Neural cell (in vitro differentiated cells): ENCODE results near the gene SLC25A47. TPM values are rescaled to one million over a fixed set of nuclear protein-coding genes. Genes with fewer than 3 reads are reported as not detected.

Source experiments
- H2AFZ ChIP-seq: fragments of 200-600, 300-800 bp; sonication (generic), shearing (Covaris generic); 2 replicates; pipeline ENCODE4 v1.6.0; 2014; ENCODE audit warnings: low read depth, mild to moderate bottlenecking, antibody characterized with exemption, low read length, moderate library complexity
- H3F3A ChIP-seq: fragments of 200-600 bp; shearing (Covaris generic); 2 replicates; pipeline ENCODE4 v1.6.1; 2016; ENCODE audit warnings: mild to moderate bottlenecking, moderate library complexity, mixed read lengths, antibody characterized with exemption, low read length; ENCODE audit not compliant: insufficient read depth, poor library complexity, severe bottlenecking
- H3K27ac ChIP-seq: fragments of 200-600, 300-800 bp; sonication (generic), shearing (Covaris generic); 2 replicates; pipeline ENCODE4 v1.5.1; 2014; ENCODE audit warnings: mild to moderate bottlenecking, low read length, moderate library complexity
- H3K27me3 ChIP-seq: fragments of 300-800, 200-600 bp; sonication (generic), shearing (Covaris generic); 2 replicates; pipeline ENCODE4 v1.6.0; 2014; ENCODE audit warnings: mild to moderate bottlenecking, low read depth, low read length, moderate library complexity; ENCODE audit not compliant: insufficient read depth
- H3K36me3 ChIP-seq: fragments of 300-800, 200-600 bp; sonication (generic), shearing (Covaris generic); 2 replicates; pipeline ENCODE4 v1.5.1; 2014; ENCODE audit warnings: mild to moderate bottlenecking, antibody characterized with exemption, low read length, moderate library complexity; ENCODE audit not compliant: insufficient read depth
- H3K4me2 ChIP-seq: fragments of 300-800, 200-600 bp; sonication (generic), shearing (Covaris generic); 2 replicates; pipeline ENCODE4 v1.6.0; 2014; ENCODE audit warnings: mild to moderate bottlenecking, low read length
- H3K4me3 ChIP-seq: fragments of 300-800, 200-600 bp; sonication (generic), shearing (Covaris generic); 2 replicates; pipeline ENCODE4 v1.5.1; 2014; ENCODE audit warnings: mild to moderate bottlenecking, low read length, moderate library complexity
- H3K79me2 ChIP-seq: fragments of 200-600 bp; shearing (Covaris generic); replicated peaks from 2 replicates; pipeline ENCODE4 v1.6.0; 2014; ENCODE audit warnings: mild to moderate bottlenecking, low read length, moderate library complexity; ENCODE audit not compliant: insufficient read depth
- H3K9ac ChIP-seq: fragments of 300-800, 200-600 bp; sonication (generic), shearing (Covaris generic); 2 replicates; pipeline ENCODE4 v1.6.1; 2016; ENCODE audit warnings: mild to moderate bottlenecking, low read length, mixed read lengths
- H3K9me2 ChIP-seq: fragments of 200-600 bp; shearing (Covaris generic); 2 replicates; pipeline ENCODE4 v1.6.1; 2016; ENCODE audit warnings: mild to moderate bottlenecking, low read length, mixed read lengths; ENCODE audit not compliant: insufficient read depth
- H3K9me3 ChIP-seq: fragments of 200-600, 300-800 bp; sonication (generic), shearing (Covaris generic); 2 replicates; pipeline ENCODE4 v1.6.1; 2016; ENCODE audit warnings: mild to moderate bottlenecking, mixed run types, low read length, moderate library complexity, mixed read lengths
- H4K20me1 ChIP-seq: fragments of 200-600 bp; shearing (Covaris generic); 2 replicates; pipeline ENCODE4 v1.6.1; 2016; ENCODE audit warnings: mild to moderate bottlenecking, mixed run types; ENCODE audit not compliant: insufficient read depth
- CTCF ChIP-seq: fragments of 450-650 bp; IDR thresholded peaks from 2 replicates; pipeline ENCODE4 v1.5.1; 2014; ENCODE audit warnings: antibody characterized with exemption, mild to moderate bottlenecking, moderate library complexity; ENCODE audit not compliant: poor library complexity, severe bottlenecking
- EP300 ChIP-seq: fragments of 450-650 bp; conservative IDR thresholded peaks from 2 replicates; pipeline ENCODE4 v1.6.1; 2014; ENCODE audit warnings: antibody characterized with exemption, mild to moderate bottlenecking, moderate library complexity; ENCODE audit not compliant: poor library complexity, severe bottlenecking
- EZH2 ChIP-seq: fragments of 200-600, 300-800 bp; shearing (Covaris generic), sonication (generic); IDR thresholded peaks from 2 replicates; pipeline ENCODE4 v1.6.1; 2014; ENCODE audit warnings: antibody characterized with exemption, low read length, borderline replicate concordance, mild to moderate bottlenecking; ENCODE audit not compliant: insufficient read depth, poor library complexity, severe bottlenecking
- MXI1 ChIP-seq: fragments of 450-650 bp; conservative IDR thresholded peaks from 2 replicates; pipeline ENCODE4 v1.6.1; 2014; ENCODE audit warnings: antibody characterized with exemption, mild to moderate bottlenecking; ENCODE audit not compliant: poor library complexity, severe bottlenecking
- POLR2AphosphoS5 ChIP-seq: IDR thresholded peaks from 2 replicates; pipeline ENCODE4 v1.6.1; 2012
- RAD21 ChIP-seq: fragments of 450-650 bp; conservative IDR thresholded peaks from 2 replicates; pipeline ENCODE4 v1.6.1; 2014; ENCODE audit warnings: antibody characterized with exemption, mild to moderate bottlenecking, moderate library complexity
- SMC3 ChIP-seq: fragments of 450-650 bp; conservative IDR thresholded peaks from 2 replicates; pipeline ENCODE4 v1.6.1; 2014; ENCODE audit warnings: antibody characterized with exemption, mild to moderate bottlenecking, moderate library complexity; ENCODE audit not compliant: poor library complexity
- TAF1 ChIP-seq: IDR thresholded peaks from 2 replicates; pipeline ENCODE4 v1.6.1; 2012; ENCODE audit warnings: low read depth
- polyA plus RNA-seq: library from polyadenylated mRNA; depleted of rRNA; stranded (reverse); fragments of >200 nt; gene quantifications from 2 replicates; pipeline ENCODE4 v1.2.3, GENCODE V29; 2014
- TF ChIP-seq, protein P1 (sequence below): IDR thresholded peaks from 2 replicates; pipeline ENCODE4 v1.6.1; 2012; ENCODE audit warnings: borderline replicate concordance

SLC25A47 gene
- polyA plus RNA-seq, 1 donor from 2014 or later = not detected

DNA sequence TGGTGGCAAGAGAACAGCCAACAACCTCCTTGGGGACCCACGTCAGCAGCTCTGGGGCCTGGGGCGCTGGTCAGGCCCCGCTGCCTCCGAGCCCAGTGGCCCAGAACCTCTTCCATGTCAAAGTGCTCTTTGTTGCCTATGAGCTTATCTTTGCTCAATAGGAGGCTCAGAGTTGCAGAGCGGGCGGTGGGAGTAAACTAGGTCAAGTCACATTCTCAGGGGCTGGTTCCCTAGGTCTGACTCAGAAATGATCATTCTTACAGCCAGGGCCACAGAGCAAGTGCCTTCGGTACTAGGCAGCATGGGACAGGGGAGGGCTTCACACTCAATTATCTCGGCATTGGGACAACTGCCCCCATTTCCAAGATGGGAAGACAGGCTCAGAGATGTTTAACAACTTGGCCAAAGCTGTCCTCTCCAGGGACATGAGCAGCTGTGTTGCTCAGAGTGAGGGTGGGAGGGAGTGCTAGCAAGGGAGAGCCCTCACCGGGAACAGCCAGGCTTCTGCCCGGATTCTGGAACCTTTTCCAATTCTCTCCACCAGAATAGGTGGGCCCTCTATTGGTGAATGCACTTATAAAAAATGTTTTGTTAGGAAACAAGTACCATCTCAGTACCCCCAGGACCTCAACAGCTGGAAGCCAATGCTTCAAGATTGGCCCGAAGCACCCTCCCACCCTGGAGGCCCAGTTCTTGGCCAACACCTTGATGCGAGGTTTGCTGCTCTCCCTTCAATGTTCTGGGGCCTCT is 28.8 kb upstream of the SLC25A47 start:
- H2AFZ ChIP-seq = no peak overlapping the region
- no peaks in the 10 kb centered on the region for H4K20me1 ChIP-seq
- no peak overlapping the region for H3K4me2 ChIP-seq
- TF ChIP-seq, protein P1, sequence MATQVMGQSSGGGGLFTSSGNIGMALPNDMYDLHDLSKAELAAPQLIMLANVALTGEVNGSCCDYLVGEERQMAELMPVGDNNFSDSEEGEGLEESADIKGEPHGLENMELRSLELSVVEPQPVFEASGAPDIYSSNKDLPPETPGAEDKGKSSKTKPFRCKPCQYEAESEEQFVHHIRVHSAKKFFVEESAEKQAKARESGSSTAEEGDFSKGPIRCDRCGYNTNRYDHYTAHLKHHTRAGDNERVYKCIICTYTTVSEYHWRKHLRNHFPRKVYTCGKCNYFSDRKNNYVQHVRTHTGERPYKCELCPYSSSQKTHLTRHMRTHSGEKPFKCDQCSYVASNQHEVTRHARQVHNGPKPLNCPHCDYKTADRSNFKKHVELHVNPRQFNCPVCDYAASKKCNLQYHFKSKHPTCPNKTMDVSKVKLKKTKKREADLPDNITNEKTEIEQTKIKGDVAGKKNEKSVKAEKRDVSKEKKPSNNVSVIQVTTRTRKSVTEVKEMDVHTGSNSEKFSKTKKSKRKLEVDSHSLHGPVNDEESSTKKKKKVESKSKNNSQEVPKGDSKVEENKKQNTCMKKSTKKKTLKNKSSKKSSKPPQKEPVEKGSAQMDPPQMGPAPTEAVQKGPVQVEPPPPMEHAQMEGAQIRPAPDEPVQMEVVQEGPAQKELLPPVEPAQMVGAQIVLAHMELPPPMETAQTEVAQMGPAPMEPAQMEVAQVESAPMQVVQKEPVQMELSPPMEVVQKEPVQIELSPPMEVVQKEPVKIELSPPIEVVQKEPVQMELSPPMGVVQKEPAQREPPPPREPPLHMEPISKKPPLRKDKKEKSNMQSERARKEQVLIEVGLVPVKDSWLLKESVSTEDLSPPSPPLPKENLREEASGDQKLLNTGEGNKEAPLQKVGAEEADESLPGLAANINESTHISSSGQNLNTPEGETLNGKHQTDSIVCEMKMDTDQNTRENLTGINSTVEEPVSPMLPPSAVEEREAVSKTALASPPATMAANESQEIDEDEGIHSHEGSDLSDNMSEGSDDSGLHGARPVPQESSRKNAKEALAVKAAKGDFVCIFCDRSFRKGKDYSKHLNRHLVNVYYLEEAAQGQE = no peak
- no peak for TF ChIP-seq POLR2AphosphoS5
- no peak for TF ChIP-seq MXI1
- TF ChIP-seq EZH2 = no peak
- no peak for TF ChIP-seq TAF1
- no peak for TF ChIP-seq EP300
- TF ChIP-seq SMC3 = no peak
- H3K27ac ChIP-seq = no peak overlapping the region
- no peaks in the 10 kb centered on the region for H3K9me2 ChIP-seq
- H3F3A ChIP-seq = no peaks in the 10 kb centered on the region
- no peak overlapping the region for H3K4me3 ChIP-seq
- no peak overlapping the region for H3K9ac ChIP-seq
- peaks cover 1% of the 10 kb centered on the region for H3K79me2 ChIP-seq
- peaks cover 8% of the 10 kb centered on the region for H3K36me3 ChIP-seq
- H3K27me3 ChIP-seq = no peaks in the 10 kb centered on the region
- H3K9me3 ChIP-seq = no peaks in the 10 kb centered on the region

DNA sequence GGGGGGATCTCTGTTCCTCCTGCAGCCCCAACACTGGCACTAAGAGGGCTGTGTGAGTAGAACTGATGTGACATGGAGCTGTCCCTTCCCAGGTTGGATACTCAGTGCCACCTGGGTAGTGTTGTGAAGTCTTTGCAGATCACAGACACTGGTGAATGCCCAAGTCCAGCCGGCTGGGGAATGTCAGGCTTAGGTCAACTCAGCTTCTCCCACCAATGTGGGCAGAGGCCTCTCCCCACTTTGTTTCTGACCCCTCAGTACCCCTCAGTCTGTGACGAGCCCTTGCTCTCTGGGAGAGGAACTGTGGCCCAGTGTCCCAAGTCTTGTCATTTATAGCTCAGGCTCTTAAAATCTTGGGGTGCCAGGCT is 28.2 kb upstream of the SLC25A47 start:
- H3K79me2 ChIP-seq = peaks cover 2% of the 10 kb centered on the region
- H2AFZ ChIP-seq = no peak overlapping the region
- H3K9me2 ChIP-seq = no peaks in the 10 kb centered on the region
- H4K20me1 ChIP-seq = no peaks in the 10 kb centered on the region
- TF ChIP-seq, protein P1 = no peak
- no peak for TF ChIP-seq SMC3
- no peak for TF ChIP-seq EZH2
- TF ChIP-seq POLR2AphosphoS5 = no peak
- TF ChIP-seq CTCF = no peak
- no peak for TF ChIP-seq RAD21
- no peak for TF ChIP-seq MXI1
- TF ChIP-seq TAF1 = no peak
- TF ChIP-seq EP300 = no peak
- no peak overlapping the region for H3K27ac ChIP-seq
- H3K9ac ChIP-seq = no peak overlapping the region
- H3K36me3 ChIP-seq = peaks cover 8% of the 10 kb centered on the region
- H3K27me3 ChIP-seq = no peaks in the 10 kb centered on the region
- no peaks in the 10 kb centered on the region for H3K9me3 ChIP-seq
- no peak overlapping the region for H3K4me2 ChIP-seq
- H3K4me3 ChIP-seq = no peak overlapping the region
- H3F3A ChIP-seq = no peaks in the 10 kb centered on the region
